HepG2 (cell line): Measurements from ENCODE around the gene SLC6A6. TPM values are rescaled to one million over a fixed set of nuclear protein-coding genes. Genes with fewer than 3 reads are reported as not detected.

Source experiments
- ATAC-seq: fragments of 200-7000 bp; cut with Tn5 transposase; 3 replicates; pipeline ENCODE4 v1.9.1; 2020; ENCODE audit warnings: mild to moderate bottlenecking, moderate library complexity
- BruUV-seq: library from RNA; stranded (reverse); fragments of 400-500 nt; replicated peaks from 2 replicates; lab custom pipeline; 2021; lab: Mats Ljungman, UMichigan
- CTCF ChIA-PET: fragments of 300-600 bp; formaldehyde crosslinking; extraction: SDS; loops from one replicate; lab custom pipeline; 2021; ENCODE audit warnings: low total read pairs, inconsistent platforms, low intra/inter-chr PET ratio; lab: Yijun Ruan, JAX
- POLR2A ChIA-PET: fragments of 350-600 bp; sonication (Branson Sonifier 250); formaldehyde crosslinking; loops from one replicate; lab custom pipeline; 2020; ENCODE audit warnings: antibody characterized with exemption, inconsistent platforms; lab: Yijun Ruan, JAX
- DNase-seq: peaks from one replicate; pipeline ENCODE4 v3.0.0-alpha.2; 2015; ENCODE audit warnings: low spot score
- FAIRE-seq: peaks from 3 replicates; lab custom pipeline; 2011; peaks lifted over from hg19 to GRCh38; lab: Jason Lieb, UNC
- H2AFZ ChIP-seq: one replicate; pipeline ENCODE4 v1.6.1; 2011; ENCODE audit warnings: low read length, inconsistent platforms
- H3K27ac ChIP-seq: fragments of 300-600 bp; 3 replicates; pipeline ENCODE4 v1.8.0; 2011; ENCODE audit warnings: mixed run types, mild to moderate bottlenecking, mixed read lengths, low read length, inconsistent platforms; ENCODE audit not compliant: insufficient read depth; ENCODE audit errors: extremely low read length
- H3K27me3 ChIP-seq, 2 experiments: fragments of 200-600 bp in 1 of 2; 2 replicates in 1 of 2; 3 replicates in 1 of 2; pipeline versions ENCODE4 v1.6.0 to v1.8.0; 2011; ENCODE audit warnings: low read length in 2 of 2, mild to moderate bottlenecking in 2 of 2, moderate library complexity in 2 of 2, inconsistent platforms in 1 of 2; ENCODE audit not compliant: insufficient read depth in 2 of 2, control insufficient read depth in 1 of 2
- H3K36me3 ChIP-seq, 2 experiments: fragments of 200-600 bp in 1 of 2; replicated peaks in 1 of 2; 2 replicates in 1 of 2; 3 replicates in 1 of 2; pipeline versions ENCODE4 v1.5.1 to v1.8.0; 2011; ENCODE audit warnings: low read length in 2 of 2, inconsistent platforms in 1 of 2; ENCODE audit not compliant: insufficient read depth in 2 of 2, control insufficient read depth in 1 of 2
- H3K4me1 ChIP-seq: 2 replicates; pipeline ENCODE4 v1.5.1; 2012; ENCODE audit warnings: low read length, inconsistent platforms; ENCODE audit not compliant: insufficient read depth
- H3K4me2 ChIP-seq: 2 replicates; pipeline ENCODE4 v1.6.0; 2011; ENCODE audit warnings: low read depth, low read length, inconsistent platforms
- H3K4me3 ChIP-seq, 3 experiments: fragments of 200-600 bp in 1 of 3; sonication (generic), shearing (Covaris generic) in 1 of 3; replicated peaks in 1 of 3; 2 replicates each; pipeline ENCODE4 v1.5.1; 2011 to 2016; ENCODE audit warnings: low read length in 3 of 3, inconsistent platforms in 2 of 3, low read depth in 2 of 3, mild to moderate bottlenecking in 2 of 3, control low read depth in 1 of 3, mixed read lengths in 1 of 3; ENCODE audit not compliant: insufficient read depth in 1 of 3
- H3K79me2 ChIP-seq: one replicate; pipeline ENCODE4 v1.6.1; 2011; ENCODE audit warnings: low read length, inconsistent platforms; ENCODE audit not compliant: insufficient read depth
- H3K9ac ChIP-seq: 2 replicates; pipeline ENCODE4 v1.6.0; 2011; ENCODE audit warnings: mild to moderate bottlenecking, low read depth, low read length, inconsistent platforms; ENCODE audit not compliant: insufficient read depth
- H3K9me3 ChIP-seq: 2 replicates; pipeline ENCODE4 v1.5.1; 2012; ENCODE audit warnings: mild to moderate bottlenecking, low read length
- H4K20me1 ChIP-seq: 2 replicates; pipeline ENCODE4 v1.6.0; 2011; ENCODE audit warnings: inconsistent platforms, mild to moderate bottlenecking, low read length, moderate library complexity; ENCODE audit not compliant: insufficient read depth
- MAF1 ChIP-seq: sonication (generic); formaldehyde crosslinking; IDR thresholded peaks from 2 replicates; pipeline ENCODE4 v1.5.0; 2020; ENCODE audit warnings: missing genetic modification reagents, borderline replicate concordance
- NBN ChIP-seq: fragments of 450-650 bp; conservative IDR thresholded peaks from 2 replicates; pipeline ENCODE4 v1.6.1; 2017
- ZNF768 ChIP-seq: sonication (generic); formaldehyde crosslinking; IDR thresholded peaks from 2 replicates; pipeline ENCODE4 v1.4.0; 2020; ENCODE audit warnings: missing genetic modification reagents
- WGBS: methylation state at CpG from one replicate; pipeline ENCODE4 v1.1.6; 2017; ENCODE audit warnings: low lambda C conversion rate; 5-methylcytosine and 5-hydroxymethylcytosine counted together
- in situ Hi-C: cut with HindIII; loops from 2 replicates; pipeline ENCODE4 v1.10.0; 2017; ENCODE audit warnings: low pct_unique_long_range_greater_than_20kb; ENCODE audit not compliant: extremely low pct_ligation_motif_present
- intact Hi-C: fragments of 100-400 bp; cut with micrococcal nuclease; formaldehyde crosslinking; loops from one replicate; pipeline ENCODE4 v1.10.0; 2022; ENCODE audit not compliant: unreplicated experiment
- polyA plus RNA-seq, 8 experiments: library from polyadenylated mRNA; depleted of rRNA in 3 of 8; stranded (reverse) in 7 of 8; unstranded in 1 of 8; fragments of >200 nt; fragmentation: Illumina TruSeq in 4 of 8; extraction: Trizol in 4 of 8; gene quantifications; 2 replicates each; pipeline versions ENCODE4 v1.2.1 to v1.2.3, GENCODE V29; 2011 to 2016; ENCODE audit warnings: low read depth in 4 of 8, missing spikeins in 1 of 8, mixed read lengths in 1 of 8; ENCODE audit not compliant: insufficient read depth in 1 of 8
- total RNA-seq, 5 experiments: library from RNA; depleted of rRNA; stranded (reverse); fragments of >200 nt; fragmentation: Illumina TruSeq; extraction: Trizol; gene quantifications; 2 replicates each; pipeline ENCODE4 v1.2.3, GENCODE V29; 2016; ENCODE audit warnings: low read depth in 1 of 5
- TF ChIP-seq, protein P1 (sequence below): sonication (generic); formaldehyde crosslinking; IDR thresholded peaks from 2 replicates; pipeline ENCODE4 v1.5.1; 2020; ENCODE audit warnings: mild to moderate bottlenecking, missing genetic modification reagents, borderline replicate concordance

Gene SLC6A6
- total and polyA plus RNA-seq, 2 of the 13 experiments (the other 11 are each of a cell fraction or from before 2014, with no cell fraction given), result 14.1 to 20.7 TPM

DNA sequence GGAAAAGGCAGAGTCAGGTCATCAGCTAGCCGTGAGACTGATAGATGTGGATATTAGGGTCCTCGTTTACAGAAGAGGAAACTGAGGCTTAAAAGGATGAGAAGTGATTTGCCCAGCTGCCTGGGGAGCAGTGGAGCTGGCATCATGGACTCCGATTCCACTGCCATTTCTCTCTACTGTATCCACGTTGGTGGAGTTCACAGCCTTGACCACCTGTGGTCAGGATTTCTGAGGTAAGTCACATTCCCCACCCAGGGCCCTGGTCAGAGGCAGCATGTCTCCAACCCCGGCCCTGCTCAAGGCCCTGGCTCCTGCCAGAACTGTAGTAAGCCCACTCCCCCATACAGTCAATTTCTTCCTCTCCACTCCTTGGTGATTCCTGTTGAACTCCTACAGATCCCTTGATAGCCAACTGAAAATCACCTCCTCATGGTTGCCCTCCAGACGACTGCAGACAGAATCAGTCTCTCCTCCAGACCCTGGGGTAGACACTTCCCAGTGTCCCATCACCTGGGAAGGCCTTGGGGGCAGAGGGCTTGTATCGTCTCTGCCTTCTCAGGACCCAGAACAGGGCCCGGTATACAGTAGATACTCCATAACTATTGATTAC is 41.2 kb upstream of the SLC6A6 start (continued):
- TF ChIP-seq MAF1 (CRISPR knock-in tag), result no peak
- TF ChIP-seq, protein P1, sequence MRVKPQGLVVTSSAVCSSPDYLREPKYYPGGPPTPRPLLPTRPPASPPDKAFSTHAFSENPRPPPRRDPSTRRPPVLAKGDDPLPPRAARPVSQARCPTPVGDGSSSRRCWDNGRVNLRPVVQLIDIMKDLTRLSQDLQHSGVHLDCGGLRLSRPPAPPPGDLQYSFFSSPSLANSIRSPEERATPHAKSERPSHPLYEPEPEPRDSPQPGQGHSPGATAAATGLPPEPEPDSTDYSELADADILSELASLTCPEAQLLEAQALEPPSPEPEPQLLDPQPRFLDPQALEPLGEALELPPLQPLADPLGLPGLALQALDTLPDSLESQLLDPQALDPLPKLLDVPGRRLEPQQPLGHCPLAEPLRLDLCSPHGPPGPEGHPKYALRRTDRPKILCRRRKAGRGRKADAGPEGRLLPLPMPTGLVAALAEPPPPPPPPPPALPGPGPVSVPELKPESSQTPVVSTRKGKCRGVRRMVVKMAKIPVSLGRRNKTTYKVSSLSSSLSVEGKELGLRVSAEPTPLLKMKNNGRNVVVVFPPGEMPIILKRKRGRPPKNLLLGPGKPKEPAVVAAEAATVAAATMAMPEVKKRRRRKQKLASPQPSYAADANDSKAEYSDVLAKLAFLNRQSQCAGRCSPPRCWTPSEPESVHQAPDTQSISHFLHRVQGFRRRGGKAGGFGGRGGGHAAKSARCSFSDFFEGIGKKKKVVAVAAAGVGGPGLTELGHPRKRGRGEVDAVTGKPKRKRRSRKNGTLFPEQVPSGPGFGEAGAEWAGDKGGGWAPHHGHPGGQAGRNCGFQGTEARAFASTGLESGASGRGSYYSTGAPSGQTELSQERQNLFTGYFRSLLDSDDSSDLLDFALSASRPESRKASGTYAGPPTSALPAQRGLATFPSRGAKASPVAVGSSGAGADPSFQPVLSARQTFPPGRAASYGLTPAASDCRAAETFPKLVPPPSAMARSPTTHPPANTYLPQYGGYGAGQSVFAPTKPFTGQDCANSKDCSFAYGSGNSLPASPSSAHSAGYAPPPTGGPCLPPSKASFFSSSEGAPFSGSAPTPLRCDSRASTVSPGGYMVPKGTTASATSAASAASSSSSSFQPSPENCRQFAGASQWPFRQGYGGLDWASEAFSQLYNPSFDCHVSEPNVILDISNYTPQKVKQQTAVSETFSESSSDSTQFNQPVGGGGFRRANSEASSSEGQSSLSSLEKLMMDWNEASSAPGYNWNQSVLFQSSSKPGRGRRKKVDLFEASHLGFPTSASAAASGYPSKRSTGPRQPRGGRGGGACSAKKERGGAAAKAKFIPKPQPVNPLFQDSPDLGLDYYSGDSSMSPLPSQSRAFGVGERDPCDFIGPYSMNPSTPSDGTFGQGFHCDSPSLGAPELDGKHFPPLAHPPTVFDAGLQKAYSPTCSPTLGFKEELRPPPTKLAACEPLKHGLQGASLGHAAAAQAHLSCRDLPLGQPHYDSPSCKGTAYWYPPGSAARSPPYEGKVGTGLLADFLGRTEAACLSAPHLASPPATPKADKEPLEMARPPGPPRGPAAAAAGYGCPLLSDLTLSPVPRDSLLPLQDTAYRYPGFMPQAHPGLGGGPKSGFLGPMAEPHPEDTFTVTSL (CRISPR knock-in tag), result no peak

DNA sequence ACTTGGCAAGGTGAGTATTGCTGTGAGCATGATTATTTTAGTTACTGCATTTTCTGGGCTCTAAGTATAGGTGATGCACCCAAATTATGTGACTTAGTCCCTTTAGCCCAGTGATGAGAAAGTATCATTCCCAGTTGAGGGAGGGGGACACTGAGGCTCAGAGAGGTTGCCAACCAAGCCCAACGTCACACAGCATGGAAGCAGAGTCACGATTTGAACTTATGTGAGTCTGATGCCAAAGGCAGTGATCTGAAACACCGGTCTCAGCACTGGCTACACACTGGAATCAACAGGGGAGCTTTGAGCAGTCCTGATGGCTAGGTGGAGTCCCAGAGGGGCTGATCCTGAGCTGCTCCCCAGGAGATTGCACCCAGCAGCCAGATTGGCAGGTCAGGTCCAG is 39.5 kb upstream of the SLC6A6 start:
- TF ChIP-seq ZNF768 (CRISPR knock-in tag) (peak; percentile 43; the same call in 1 of the 2 replicates), NBN (no peak)
- no peak overlapping the region for H2AFZ ChIP-seq
- CTCF ChIA-PET, result no interaction called here
- no CpG with 5 or more reads among the region's 3 CpGs for WGBS
- peaks cover 9 to 54% of the 10 kb centered on the region in 2 experiments; a peak in 4 of 5 replicates for H3K27me3 ChIP-seq
- H3K27ac ChIP-seq, result no peak overlapping the region
- POLR2A ChIA-PET, result no interaction called here
- no TSS peak for BruUV-seq
- peaks cover 10% of the 10 kb centered on the region; the same call in 1 of the 2 replicates for H3K4me1 ChIP-seq
- no peaks in the 10 kb centered on the region for H3K36me3 ChIP-seq
- intact Hi-C loops, result no loop called here
- no peak for DNase-seq
- H3K4me3 ChIP-seq, result no peak overlapping the region
- H3K4me2 ChIP-seq, result no peak overlapping the region
- no peaks in the 10 kb centered on the region for H3K79me2 ChIP-seq
- ATAC-seq, result no peak
- no peak for FAIRE-seq
- in situ Hi-C loops, result no loop called here
- H3K9me3 ChIP-seq, result no peaks in the 10 kb centered on the region
- H3K9ac ChIP-seq, result no peak overlapping the region
- no peaks in the 10 kb centered on the region for H4K20me1 ChIP-seq
